Prostate gland (tissue), 2 donors: ENCODE data around the gene FGFBP2.

Experiments used
- POLR2A ChIP-seq: fragments of 450-650 bp; IDR thresholded peaks from one replicate; pipeline ENCODE4 v1.6.1; 2016; ENCODE audit warnings: antibody characterized with exemption, mild to moderate bottlenecking
- TF ChIP-seq, protein P1 (sequence below), 4 experiments: fragments of 200-600 bp in 2 of 4; fragments of 450-650 bp in 2 of 4; sonication (generic) in 2 of 4; IDR thresholded peaks; 1 replicate in 3 of 4; 2 replicates in 1 of 4; pipeline ENCODE4 v1.5.1; 2016 to 2019; ENCODE audit warnings: antibody characterized with exemption in 4 of 4, mild to moderate bottlenecking in 2 of 4, moderate library complexity in 2 of 4

- TF ChIP-seq, protein P1, sequence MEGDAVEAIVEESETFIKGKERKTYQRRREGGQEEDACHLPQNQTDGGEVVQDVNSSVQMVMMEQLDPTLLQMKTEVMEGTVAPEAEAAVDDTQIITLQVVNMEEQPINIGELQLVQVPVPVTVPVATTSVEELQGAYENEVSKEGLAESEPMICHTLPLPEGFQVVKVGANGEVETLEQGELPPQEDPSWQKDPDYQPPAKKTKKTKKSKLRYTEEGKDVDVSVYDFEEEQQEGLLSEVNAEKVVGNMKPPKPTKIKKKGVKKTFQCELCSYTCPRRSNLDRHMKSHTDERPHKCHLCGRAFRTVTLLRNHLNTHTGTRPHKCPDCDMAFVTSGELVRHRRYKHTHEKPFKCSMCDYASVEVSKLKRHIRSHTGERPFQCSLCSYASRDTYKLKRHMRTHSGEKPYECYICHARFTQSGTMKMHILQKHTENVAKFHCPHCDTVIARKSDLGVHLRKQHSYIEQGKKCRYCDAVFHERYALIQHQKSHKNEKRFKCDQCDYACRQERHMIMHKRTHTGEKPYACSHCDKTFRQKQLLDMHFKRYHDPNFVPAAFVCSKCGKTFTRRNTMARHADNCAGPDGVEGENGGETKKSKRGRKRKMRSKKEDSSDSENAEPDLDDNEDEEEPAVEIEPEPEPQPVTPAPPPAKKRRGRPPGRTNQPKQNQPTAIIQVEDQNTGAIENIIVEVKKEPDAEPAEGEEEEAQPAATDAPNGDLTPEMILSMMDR (IDR thresholded peaks at IDR 0.05): no peak
- no peak for TF ChIP-seq POLR2A
Observed at GRCh38 chr4:16005676-16006075, 42.7 kb upstream of the FGFBP2 start.
